Keratinocyte (primary cell): ENCODE measurements around the gene ADGRD1. TPM values are rescaled to one million over a fixed set of nuclear protein-coding genes. Genes with fewer than 3 reads are reported as not detected.

Experiments
- DNase-seq: peaks from one replicate; pipeline ENCODE4 v3.0.0-alpha.2; 2011; ENCODE audit warnings: low read depth, missing footprints, low spot score
- FAIRE-seq: peaks from 2 replicates; lab custom pipeline; 2011; peaks lifted over from hg19 to GRCh38; lab: Jason Lieb, UNC
- H2AFZ ChIP-seq: 2 replicates; pipeline ENCODE4 v1.6.0; 2012; ENCODE audit warnings: low read length, control low read depth, inconsistent platforms; ENCODE audit not compliant: control insufficient read depth
- H3K27ac ChIP-seq: 2 replicates; pipeline ENCODE4 v1.5.1; 2011; ENCODE audit warnings: low read length; ENCODE audit not compliant: control insufficient read depth, insufficient read depth
- H3K27me3 ChIP-seq: 3 replicates; pipeline ENCODE4 v1.6.0; 2011; ENCODE audit warnings: low read length; ENCODE audit not compliant: control insufficient read depth, insufficient read depth; ENCODE audit errors: extremely low read depth
- H3K36me3 ChIP-seq, 2 experiments: 2 replicates in 1 of 2; 3 replicates in 1 of 2; pipeline ENCODE4 v1.5.1; 2011; ENCODE audit warnings: low read length in 2 of 2, mild to moderate bottlenecking in 1 of 2; ENCODE audit not compliant: control insufficient read depth in 2 of 2, insufficient read depth in 2 of 2; ENCODE audit errors: extremely low read depth in 1 of 2
- H3K4me1 ChIP-seq: 3 replicates; pipeline ENCODE4 v1.5.1; 2011; ENCODE audit warnings: low read length; ENCODE audit not compliant: control insufficient read depth, insufficient read depth; ENCODE audit errors: extremely low read depth
- H3K4me2 ChIP-seq: 3 replicates; pipeline ENCODE4 v1.6.0; 2011; ENCODE audit warnings: low read depth, low read length; ENCODE audit not compliant: control insufficient read depth, insufficient read depth; ENCODE audit errors: extremely low read depth
- H3K4me3 ChIP-seq, 3 experiments: fragments of 200-600 bp in 1 of 3; sonication (generic) in 1 of 3; 2 replicates in 2 of 3; 3 replicates in 1 of 3; pipeline ENCODE4 v1.5.1; 2011 to 2016; ENCODE audit warnings: low read length in 3 of 3, mild to moderate bottlenecking in 3 of 3, control low read depth in 2 of 3, inconsistent platforms in 1 of 3, low read depth in 1 of 3, mixed read lengths in 1 of 3, mixed run types in 1 of 3, moderate library complexity in 1 of 3; ENCODE audit not compliant: control insufficient read depth in 2 of 3, insufficient read depth in 2 of 3; ENCODE audit errors: extremely low read depth in 1 of 3
- H3K79me2 ChIP-seq: 2 replicates; pipeline ENCODE4 v1.6.0; 2012; ENCODE audit warnings: low read length; ENCODE audit not compliant: control insufficient read depth, insufficient read depth
- H3K9ac ChIP-seq: 3 replicates; pipeline ENCODE4 v1.6.0; 2011; ENCODE audit warnings: low read length; ENCODE audit not compliant: control insufficient read depth, insufficient read depth; ENCODE audit errors: extremely low read depth
- H3K9me1 ChIP-seq: 3 replicates; pipeline ENCODE4 v1.6.0; 2011; ENCODE audit warnings: low read length; ENCODE audit not compliant: control insufficient read depth, insufficient read depth; ENCODE audit errors: extremely low read depth
- H3K9me3 ChIP-seq: 2 replicates; pipeline ENCODE4 v1.5.1; 2012; ENCODE audit warnings: low read depth, low read length; ENCODE audit not compliant: control insufficient read depth
- H4K20me1 ChIP-seq: 3 replicates; pipeline ENCODE4 v1.6.0; 2011; ENCODE audit warnings: low read length; ENCODE audit not compliant: control insufficient read depth, insufficient read depth; ENCODE audit errors: extremely low read depth
- CTCF ChIP-seq, 3 experiments: IDR thresholded peaks in 1 of 3; conservative IDR thresholded peaks in 1 of 3; optimal IDR thresholded peaks in 1 of 3; 2 replicates in 2 of 3; 3 replicates in 1 of 3; pipeline versions ENCODE3 to v1.5.1; 2011; ENCODE audit warnings: low read length in 3 of 3, mild to moderate bottlenecking in 3 of 3, moderate library complexity in 2 of 3, control low read depth in 1 of 3, inconsistent platforms in 1 of 3; ENCODE audit not compliant: insufficient read depth in 2 of 3; ENCODE audit errors: extremely low read depth in 1 of 3
- EZH2 ChIP-seq: IDR thresholded peaks from one replicate; pipeline ENCODE4 v1.6.1; 2012; ENCODE audit warnings: inconsistent platforms, mild to moderate bottlenecking, low read length, moderate library complexity
- dilution Hi-C: fragments of 300-500 bp; cut with MboI; formaldehyde crosslinking; loops from one replicate; pipeline ENCODE4 v1.7.0; 2020; ENCODE audit warnings: low sequenced_read_pairs; ENCODE audit not compliant: extremely low pct_ligation_motif_present
- polyA plus RNA-seq, 5 experiments: library from polyadenylated mRNA; depleted of rRNA in 3 of 5; stranded (reverse) in 3 of 5; stranded (forward) in 1 of 5; unstranded in 1 of 5; fragments of >200 nt; gene quantifications; 1 replicate in 1 of 5; 2 replicates in 3 of 5; 3 replicates in 1 of 5; pipeline versions ENCODE4 v1.2.1 to v1.2.3, GENCODE V29; 2011 to 2012; ENCODE audit warnings: missing spikeins in 2 of 5, low read depth in 1 of 5, low replicate concordance in 1 of 5

ADGRD1 gene
- polyA plus RNA-seq, 1 donor (not counting 4 experiments of a cell fraction or from before 2014, with no cell fraction given), result not detected

GRCh38 chr12:131129839-131130238 is 176.1 kb downstream of the ADGRD1 start:
- no peaks in the 10 kb centered on the region for H3K79me2 ChIP-seq
- TF ChIP-seq EZH2 (no peak), CTCF (optimal IDR thresholded peaks at IDR 0.05 in 1 of 3, IDR thresholded peaks at IDR 0.05 in 1 of 3, conservative IDR thresholded peaks at IDR 0.05 in 1 of 3; ENCODE audit: extremely low read depth in 1 of 3, insufficient read depth in 2 of 3, low read length in 3 of 3) (no peak)
- H3K27me3 ChIP-seq, result no peaks in the 10 kb centered on the region
- no peaks in the 10 kb centered on the region for H3K4me1 ChIP-seq
- H4K20me1 ChIP-seq, result no peaks in the 10 kb centered on the region
- H3K9ac ChIP-seq, result no peak overlapping the region
- DNase-seq (no peak), FAIRE-seq (no peak)
- dilution Hi-C loops, result no loop called here
- H3K36me3 ChIP-seq, result no peaks in the 10 kb centered on the region
- no peak overlapping the region for H2AFZ ChIP-seq
- no peak overlapping the region for H3K4me2 ChIP-seq
- H3K9me1 ChIP-seq, result no peaks in the 10 kb centered on the region
- no peak overlapping the region for H3K27ac ChIP-seq
- no peaks in the 10 kb centered on the region for H3K9me3 ChIP-seq
- H3K4me3 ChIP-seq, result no peak overlapping the region

- Histone ChIP-seq H3K4me1 (no peaks in the 10 kb centered on the region), H4K20me1 (no peaks in the 10 kb centered on the region), H3K9me1 (no peaks in the 10 kb centered on the region), H3K79me2 (no peaks in the 10 kb centered on the region), H2AFZ (no peak overlapping the region), H3K4me3 (no peak overlapping the region), H3K9me3 (no peaks in the 10 kb centered on the region), H3K27me3 (no peaks in the 10 kb centered on the region), H3K27ac (no peak overlapping the region), H3K9ac (no peak overlapping the region), H3K4me2 (no peak overlapping the region), H3K36me3 (no peaks in the 10 kb centered on the region)
- DNase-seq, result no peak
- no peak for TF ChIP-seq EZH2
- no peak for TF ChIP-seq CTCF (optimal IDR thresholded peaks at IDR 0.05 in 1 of 3, IDR thresholded peaks at IDR 0.05 in 1 of 3, conservative IDR thresholded peaks at IDR 0.05 in 1 of 3; ENCODE audit: extremely low read depth in 1 of 3, insufficient read depth in 2 of 3, low read length in 3 of 3)
- no peak for FAIRE-seq
- dilution Hi-C loops, result no loop called here
Measured at GRCh38 chr12:131130311-131130911, 176.7 kb downstream of the ADGRD1 start.
